DOHH2 (cell line): ENCODE data around the gene VAV2.
A peak's percentile ranks its signal among the peaks of the same experiment; 100 is the strongest.

Source experiments
- H3F3A ChIP-seq: fragments of 200-600 bp; sonication (generic), shearing (Covaris generic); 2 replicates; pipeline ENCODE4 v1.6.0; 2016; ENCODE audit warnings: antibody characterized with exemption, mild to moderate bottlenecking; ENCODE audit not compliant: control insufficient read depth, insufficient read depth
- H3K27ac ChIP-seq: fragments of 200-600 bp; sonication (generic); 2 replicates; pipeline ENCODE4 v1.5.1; 2014; ENCODE audit warnings: low read depth, mild to moderate bottlenecking, low read length, moderate library complexity
- H3K27me3 ChIP-seq: fragments of 200-600 bp; sonication (generic); 2 replicates; pipeline ENCODE4 v1.6.1; 2014; ENCODE audit warnings: mild to moderate bottlenecking, low read length, mixed read lengths; ENCODE audit not compliant: control insufficient read depth
- H3K36me3 ChIP-seq: fragments of 200-600 bp; sonication (generic); 2 replicates; pipeline ENCODE4 v1.6.1; 2014; ENCODE audit warnings: mild to moderate bottlenecking, low read length, moderate library complexity, mixed read lengths; ENCODE audit not compliant: control insufficient read depth
- H3K4me1 ChIP-seq: fragments of 200-600 bp; sonication (generic); 2 replicates; pipeline ENCODE4 v1.6.1; 2014; ENCODE audit warnings: mild to moderate bottlenecking, low read length, mixed read lengths; ENCODE audit not compliant: control insufficient read depth
- H3K4me2 ChIP-seq: fragments of 200-600 bp; sonication (generic); 2 replicates; pipeline ENCODE4 v1.6.0; 2014; ENCODE audit warnings: mild to moderate bottlenecking, low read length, moderate library complexity
- H3K4me3 ChIP-seq: fragments of 200-600 bp; sonication (generic); 2 replicates; pipeline ENCODE4 v1.5.1; 2014; ENCODE audit warnings: mild to moderate bottlenecking, low read length, mixed read lengths
- H3K79me2 ChIP-seq: fragments of 200-600 bp; sonication (generic); 2 replicates; pipeline ENCODE4 v1.6.1; 2014; ENCODE audit warnings: mild to moderate bottlenecking, low read length, mixed read lengths; ENCODE audit not compliant: control insufficient read depth
- H3K9me2 ChIP-seq: fragments of 200-600 bp; sonication (generic); replicated peaks from 2 replicates; pipeline ENCODE4 v1.6.1; 2014; ENCODE audit warnings: mild to moderate bottlenecking, low read length, mixed read lengths; ENCODE audit not compliant: control insufficient read depth
- H3K9me3 ChIP-seq: fragments of 200-600 bp; sonication (generic); 2 replicates; pipeline ENCODE4 v1.6.1; 2014; ENCODE audit warnings: antibody characterized with exemption, low read length, mixed read lengths; ENCODE audit not compliant: control insufficient read depth, insufficient read depth
- H4K20me1 ChIP-seq: fragments of 200-600 bp; sonication (generic); 2 replicates; pipeline ENCODE4 v1.6.0; 2014; ENCODE audit warnings: low read depth, mild to moderate bottlenecking, antibody characterized with exemption, low read length, moderate library complexity; ENCODE audit not compliant: control insufficient read depth, insufficient read depth
- CTCF ChIP-seq: fragments of 200-600 bp; sonication (generic); IDR thresholded peaks from one replicate; pipeline ENCODE4 v1.5.1; 2014; ENCODE audit warnings: antibody characterized with exemption, mild to moderate bottlenecking, low read depth, low read length; ENCODE audit not compliant: poor library complexity, severe bottlenecking
- EZH2phosphoT487 ChIP-seq: fragments of 200-600 bp; sonication (generic); IDR thresholded peaks from 2 replicates; pipeline ENCODE4 v1.6.1; 2017; ENCODE audit warnings: borderline replicate concordance, mild to moderate bottlenecking, antibody characterized with exemption, low read length, moderate library complexity, mixed read lengths

VAV2 gene

GRCh38 chr9:133979921-133980863 lies 11.9 kb downstream of the VAV2 start:
- Histone ChIP-seq H3K4me3 (peak overlapping the region; percentile 68), H4K20me1 (peaks cover 35% of the 10 kb centered on the region), H3K4me1 (peaks cover 49% of the 10 kb centered on the region), H3K9me3 (no peaks in the 10 kb centered on the region), H3F3A (0 out of 2 replicates have a peak, but pooled peaks cover 3% of the 10 kb centered on the region), H3K79me2 (peaks cover 99% of the 10 kb centered on the region), H3K36me3 (no peaks in the 10 kb centered on the region), H3K27ac (peak overlapping the region; percentile 57), H3K4me2 (peak overlapping the region; percentile 95), H3K27me3 (no peaks in the 10 kb centered on the region), H3K9me2 (no peaks in the 10 kb centered on the region)
- TF ChIP-seq CTCF (no peak), EZH2phosphoT487 (no peak)

GRCh38 chr9:133979273-133979920 lies 12.7 kb downstream of the VAV2 start:
- no peaks in the 10 kb centered on the region for H3K9me2 ChIP-seq
- H3K27me3 ChIP-seq, result no peaks in the 10 kb centered on the region
- peak overlapping the region; percentile 68 for H3K4me3 ChIP-seq
- peak overlapping the region; percentile 57 for H3K27ac ChIP-seq
- TF ChIP-seq CTCF (no peak), EZH2phosphoT487 (no peak)
- H3K4me2 ChIP-seq, result peak overlapping the region; percentile 95
- no peaks in the 10 kb centered on the region for H3K9me3 ChIP-seq
- peaks cover 36% of the 10 kb centered on the region for H4K20me1 ChIP-seq
- H3K36me3 ChIP-seq, result no peaks in the 10 kb centered on the region
- H3K79me2 ChIP-seq, result peaks cover 100% of the 10 kb centered on the region
- H3F3A ChIP-seq, result 0 out of 2 replicates have a peak, but pooled peaks cover 3% of the 10 kb centered on the region
- peaks cover 57% of the 10 kb centered on the region for H3K4me1 ChIP-seq

GRCh38 chr9:133978899-133979272 lies 13.2 kb downstream of the VAV2 start:
- H3K27me3 ChIP-seq, result no peaks in the 10 kb centered on the region
- no peak overlapping the region; the same call in 1 of the 2 replicates for H3K4me3 ChIP-seq
- no peak overlapping the region for H3K27ac ChIP-seq
- 0 out of 2 replicates have a peak, but pooled peaks cover 3% of the 10 kb centered on the region for H3F3A ChIP-seq
- no peaks in the 10 kb centered on the region for H3K9me2 ChIP-seq
- H4K20me1 ChIP-seq, result peaks cover 36% of the 10 kb centered on the region
- peak overlapping the region; percentile 95; the same call in 1 of the 2 replicates for H3K4me2 ChIP-seq
- peaks cover 62% of the 10 kb centered on the region for H3K4me1 ChIP-seq
- H3K36me3 ChIP-seq, result no peaks in the 10 kb centered on the region
- no peak for TF ChIP-seq CTCF
- no peak for TF ChIP-seq EZH2phosphoT487
- no peaks in the 10 kb centered on the region for H3K9me3 ChIP-seq
- peaks cover 100% of the 10 kb centered on the region for H3K79me2 ChIP-seq
